Measurements from ENCODE around the gene CDK5RAP2.
"Not testable (repeated sequence)": the region's sequence is repeated elsewhere in the genome, so short reads cannot be mapped to it uniquely, and the experiment has no call there.

The CDK5RAP2 gene

DNA sequence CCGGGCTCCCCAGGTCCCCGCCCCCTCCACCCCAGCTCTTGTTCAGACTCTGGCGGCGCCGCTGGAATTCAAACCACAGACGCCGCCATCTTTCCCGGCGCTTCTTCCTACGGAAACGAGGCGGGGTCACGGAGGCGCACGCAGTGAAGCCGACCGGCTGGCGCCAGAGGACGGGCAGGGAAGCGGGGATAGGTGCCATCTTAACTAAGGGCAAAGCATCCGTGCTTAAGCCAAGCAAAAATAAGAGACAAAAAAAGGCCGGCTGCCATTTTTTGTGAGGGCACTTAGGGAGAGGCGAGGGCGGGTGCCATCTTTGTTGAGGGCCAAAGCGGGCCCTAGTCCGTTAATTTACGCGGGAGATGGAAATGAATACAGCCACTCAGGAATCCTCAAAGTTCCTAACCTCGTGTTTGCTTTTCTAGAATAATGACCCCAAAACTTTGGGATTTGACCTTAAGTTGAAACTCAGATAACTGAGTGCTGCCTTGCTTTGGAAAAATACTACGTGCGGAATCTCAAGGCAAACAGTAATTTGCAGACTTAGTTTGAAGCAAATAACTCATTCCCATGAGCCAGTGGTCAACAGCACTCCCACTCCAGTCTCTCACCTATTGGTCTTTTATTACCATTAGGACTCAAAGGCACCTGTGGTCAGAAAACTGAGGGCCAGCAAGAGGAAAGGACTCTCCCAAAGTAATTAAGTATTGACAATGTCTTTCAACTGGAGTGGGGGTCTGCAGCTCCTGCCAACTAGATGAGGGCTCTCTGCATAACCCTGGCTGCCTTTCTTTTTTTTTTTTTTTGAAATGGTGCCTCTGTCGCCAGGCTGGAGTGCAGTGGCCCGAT is at the start of gene CDK5RAP2:
CDK5RAP2 (minus strand) TSS at position 117 of the 846 bp plus-strand sequence. CDS start 189 bp downstream, outside the sequence.
- DNase-seq, result peak; percentile 97

DNA sequence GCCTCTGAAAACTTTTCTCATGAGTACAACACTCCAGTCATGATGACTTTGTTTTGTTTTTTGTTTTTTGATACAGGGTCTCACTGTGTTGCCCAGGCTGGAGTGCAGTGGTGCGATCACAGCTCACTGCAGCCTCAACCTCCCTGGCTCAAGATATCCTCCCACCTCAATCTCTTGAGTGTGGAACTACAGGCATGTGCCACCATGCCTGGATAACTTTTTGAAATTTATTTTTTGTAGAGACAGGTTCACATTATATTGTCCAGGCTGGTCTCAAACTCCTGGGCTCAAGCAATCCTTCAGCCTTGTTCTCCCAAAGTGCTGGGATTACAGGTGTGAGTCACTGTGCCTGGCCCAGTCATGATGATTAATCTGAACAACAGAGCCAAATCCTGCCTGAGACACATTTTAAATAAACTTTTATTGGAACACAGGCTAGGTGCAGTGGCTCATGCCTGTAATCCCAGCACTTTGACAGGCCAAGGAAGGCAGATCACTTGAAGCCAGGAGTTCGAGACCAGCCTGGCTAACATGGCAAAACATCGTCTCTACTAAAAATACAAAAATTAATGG is 49.0 kb upstream of the CDK5RAP2 start:
- DNase-seq, result not testable (repeated sequence)

DNA sequence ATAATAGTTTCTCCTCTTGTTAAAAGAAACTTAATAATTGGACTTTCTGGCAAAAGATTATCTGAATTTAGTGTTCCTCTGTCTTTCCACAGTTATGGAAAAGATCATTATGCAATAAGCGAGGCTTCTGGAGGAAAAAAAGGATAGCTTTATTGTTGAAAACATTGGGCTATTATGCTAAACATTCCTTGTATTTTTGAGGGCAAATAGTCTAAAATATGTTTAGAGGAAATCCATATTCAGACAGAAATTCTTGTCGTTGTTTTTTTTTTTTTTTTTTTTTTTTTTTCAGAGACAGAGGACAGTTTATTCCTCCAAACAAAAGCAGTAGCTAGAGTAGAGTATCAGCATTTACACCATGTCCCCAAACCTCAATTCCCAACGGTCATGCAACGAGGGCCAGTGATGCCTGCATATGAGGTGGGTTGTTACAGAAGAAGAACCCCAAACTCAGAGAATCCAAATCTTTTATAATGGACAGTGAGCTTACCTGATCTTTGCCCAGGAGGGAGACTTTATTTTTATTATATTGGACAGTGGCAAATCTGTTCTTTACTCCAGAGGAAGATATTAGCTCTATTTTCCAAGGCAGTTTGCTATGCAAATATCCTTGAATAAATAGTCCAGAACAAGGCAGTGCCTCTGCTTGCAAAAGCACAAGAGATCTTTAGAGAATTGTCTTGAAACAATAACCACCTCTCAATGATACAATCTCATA is 48.4 kb upstream of the CDK5RAP2 start:
- no peak for DNase-seq

DNA sequence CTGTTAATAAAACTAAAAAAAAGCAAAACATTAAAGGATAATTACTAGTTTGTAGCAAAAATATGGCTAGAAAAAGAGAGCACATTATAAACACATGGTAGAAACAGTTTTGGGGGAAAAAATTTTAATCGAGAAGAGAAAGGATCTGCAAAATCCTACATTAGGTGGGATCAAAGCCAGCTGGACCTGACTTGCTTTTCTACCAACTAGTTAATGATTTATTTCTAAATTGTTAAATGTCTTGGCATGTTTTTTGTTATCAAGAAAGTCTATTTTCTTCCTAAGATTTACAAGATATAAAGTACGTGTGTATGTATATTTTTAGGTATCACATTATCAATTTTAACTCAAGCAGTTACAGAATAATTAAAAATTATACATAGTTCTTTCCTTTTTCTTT is 47.1 kb upstream of the CDK5RAP2 start:
- no peak for DNase-seq

DNA sequence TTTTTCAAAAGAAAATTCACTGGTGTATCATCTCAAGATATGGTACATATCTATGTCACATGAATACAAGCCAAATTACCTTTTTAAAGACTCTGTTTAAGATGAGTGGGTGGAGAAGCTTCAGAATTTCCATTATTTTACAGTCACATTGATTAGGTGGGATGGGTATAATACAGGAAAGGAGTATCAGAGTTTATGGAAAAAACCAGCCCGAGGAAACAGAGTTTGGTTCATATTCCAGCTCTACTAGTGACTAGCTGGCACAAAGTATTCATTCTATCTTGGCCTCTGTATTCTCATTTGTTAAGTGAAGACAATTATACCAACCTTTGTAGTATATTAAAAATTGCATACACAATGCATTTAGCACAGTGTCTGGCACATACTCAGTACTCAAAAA is 46.5 kb upstream of the CDK5RAP2 start:
- no peak for DNase-seq

DNA sequence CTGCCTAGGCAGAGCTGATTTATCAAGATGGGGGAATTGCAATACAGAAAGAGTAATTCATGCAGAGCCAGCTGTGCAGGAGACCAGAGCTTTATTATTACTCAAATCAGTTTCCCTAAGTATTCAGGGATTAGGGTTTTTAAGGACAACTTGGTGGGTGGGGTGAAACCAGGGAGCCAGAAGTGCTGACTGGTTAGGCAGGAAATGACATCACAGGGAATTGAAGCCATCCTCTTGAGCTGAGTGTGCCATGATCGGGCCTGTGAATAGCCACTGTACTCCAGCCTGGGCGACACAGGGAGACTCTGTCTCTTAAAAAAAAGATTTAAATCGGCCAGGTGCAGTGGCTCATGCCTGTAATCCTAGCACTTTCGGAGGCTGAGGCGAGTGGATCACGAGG is 45.3 kb upstream of the CDK5RAP2 start:
- DNase-seq, result no peak

DNA sequence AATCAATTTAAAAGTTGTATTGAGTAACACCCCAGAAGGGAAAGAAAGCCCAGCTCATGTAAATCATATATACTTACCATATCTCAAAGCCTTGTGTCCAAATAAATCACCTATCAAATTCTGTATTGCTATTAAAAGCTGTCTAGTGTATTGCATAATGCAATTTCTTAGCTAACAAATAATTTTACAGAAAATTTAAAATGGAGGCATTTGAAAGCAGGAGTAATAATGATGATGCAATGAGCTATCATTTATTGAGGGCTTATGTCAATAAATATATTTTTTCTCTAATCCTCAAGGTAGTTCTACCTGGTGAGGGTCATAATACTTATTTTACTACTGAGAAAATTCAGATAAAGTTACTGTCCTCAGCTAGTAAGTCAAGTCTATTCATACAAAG is 42.8 kb upstream of the CDK5RAP2 start:
- DNase-seq, result no peak

DNA sequence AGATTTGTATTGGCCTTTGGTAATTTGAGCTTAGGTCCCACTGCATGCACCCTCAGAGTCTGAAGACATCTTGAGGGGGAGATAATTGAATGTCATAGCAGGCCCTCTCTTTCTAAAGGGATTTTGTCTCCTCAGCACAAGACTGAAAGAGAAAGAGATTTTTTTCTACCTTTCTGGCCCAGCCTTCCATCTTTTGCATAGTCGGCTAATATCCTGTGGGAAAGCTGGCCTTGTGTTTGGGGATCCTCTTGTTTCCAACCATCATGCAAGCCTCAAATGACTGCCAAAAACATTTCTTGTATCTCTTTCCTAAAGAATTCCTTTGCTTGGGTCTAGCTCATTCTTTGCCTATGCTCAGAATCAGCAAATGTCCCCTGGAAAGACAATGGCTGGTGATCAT is 42.0 kb upstream of the CDK5RAP2 start:
- DNase-seq, result no peak

DNA sequence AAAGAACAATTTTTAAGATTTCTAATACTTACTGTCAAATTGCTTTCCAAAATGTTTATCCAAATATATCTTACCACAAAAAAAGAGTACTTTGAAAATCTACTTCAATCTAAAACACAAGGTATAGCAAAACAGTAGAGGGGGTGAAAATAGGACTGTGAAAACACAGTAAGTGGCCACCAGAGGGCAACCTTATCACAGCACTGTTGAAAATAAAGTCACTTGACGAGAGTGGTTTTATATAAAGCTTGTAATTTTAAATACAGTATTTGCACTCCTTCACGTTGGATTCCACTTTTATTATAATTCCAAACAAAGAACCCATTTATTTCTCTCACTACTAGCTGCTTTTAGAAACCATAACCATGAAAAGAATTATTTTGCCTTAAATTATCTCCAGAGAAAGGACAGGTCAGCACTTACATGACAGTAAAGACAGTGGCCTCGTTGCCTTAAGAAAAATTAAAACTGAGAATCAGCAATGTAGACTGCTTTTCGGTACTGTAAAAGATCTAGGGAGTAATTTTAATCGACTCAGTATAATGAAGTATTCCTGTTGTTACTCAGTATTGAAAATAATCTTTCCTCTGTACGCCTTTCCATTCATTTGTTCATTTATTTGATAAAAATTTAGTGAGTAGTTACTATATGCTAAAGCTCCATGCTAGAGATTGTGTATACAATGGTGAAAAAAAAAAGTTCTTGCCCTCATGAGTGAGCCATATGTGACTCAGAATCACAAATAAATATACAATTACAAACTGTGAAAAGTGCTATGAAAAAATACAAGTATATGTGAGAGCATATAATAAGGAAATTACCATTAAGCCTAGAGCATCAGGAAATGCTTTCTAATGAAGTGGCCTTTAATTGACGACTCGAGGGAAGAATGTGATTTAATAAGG is 40.0 kb upstream of the CDK5RAP2 start:
- DNase-seq, result peak; percentile 48

DNA sequence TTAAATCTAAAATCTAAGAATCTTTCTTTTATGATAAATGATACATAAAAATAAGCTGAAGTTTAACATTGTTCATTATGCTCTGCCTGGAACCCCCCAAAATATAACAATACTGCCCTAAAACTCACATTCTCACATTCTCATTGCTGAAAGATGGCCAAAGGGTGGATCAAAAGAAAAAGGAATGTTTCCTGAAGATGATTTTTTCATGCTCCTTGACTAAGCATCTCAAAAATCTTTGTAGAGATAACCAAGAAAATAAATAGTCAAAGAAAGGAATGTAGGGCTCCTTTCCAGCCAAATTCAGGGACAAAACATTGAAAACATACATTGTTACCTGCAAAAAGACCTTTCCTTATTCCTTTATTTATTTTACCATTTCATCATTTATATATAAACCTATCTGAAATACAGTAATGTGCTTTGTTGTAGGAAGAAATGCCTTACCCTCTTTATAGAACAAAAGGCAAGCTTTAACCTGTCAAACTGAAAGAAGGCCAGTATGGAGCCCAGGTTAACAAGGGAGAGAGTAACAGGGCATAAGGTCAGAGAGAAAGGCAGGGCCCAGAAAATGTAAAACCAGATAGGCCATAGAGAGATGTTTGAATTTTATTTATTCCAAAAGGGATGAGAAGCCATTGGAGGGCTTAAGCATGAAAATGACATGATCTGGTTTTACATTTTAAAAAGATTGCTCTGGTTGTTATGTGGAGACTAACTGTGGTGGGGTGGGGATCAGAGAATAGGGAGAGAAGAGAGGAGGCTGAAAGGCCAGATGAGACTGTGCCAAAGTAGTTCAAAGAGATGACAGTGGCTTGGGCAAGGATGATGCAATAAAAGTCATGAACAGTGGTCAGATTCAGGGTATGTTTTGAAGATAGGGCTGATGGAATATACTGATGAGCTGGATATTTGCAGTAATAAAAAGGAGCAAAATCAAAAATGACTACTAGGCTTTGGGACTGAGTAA is 37.3 kb upstream of the CDK5RAP2 start:
- no peak for DNase-seq

DNA sequence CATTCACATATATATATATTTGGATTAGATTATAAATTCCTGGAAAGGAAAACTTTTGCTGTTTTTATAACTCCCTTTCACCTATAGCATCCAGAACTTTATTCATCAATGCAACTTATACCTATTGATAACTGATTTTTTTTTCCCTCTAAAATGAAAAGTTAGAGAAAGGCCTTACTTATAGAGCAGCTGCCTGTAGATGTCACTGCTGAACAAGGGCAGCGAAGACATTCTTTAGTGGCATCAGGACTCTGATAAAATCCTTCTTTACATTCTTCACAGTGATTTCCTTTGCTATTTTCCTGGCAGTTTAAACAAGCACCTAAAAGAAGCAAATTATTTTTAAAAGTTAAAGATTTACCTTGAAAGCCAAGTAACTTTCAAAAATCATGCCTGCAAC is 32.3 kb upstream of the CDK5RAP2 start:
- no peak for DNase-seq

DNA sequence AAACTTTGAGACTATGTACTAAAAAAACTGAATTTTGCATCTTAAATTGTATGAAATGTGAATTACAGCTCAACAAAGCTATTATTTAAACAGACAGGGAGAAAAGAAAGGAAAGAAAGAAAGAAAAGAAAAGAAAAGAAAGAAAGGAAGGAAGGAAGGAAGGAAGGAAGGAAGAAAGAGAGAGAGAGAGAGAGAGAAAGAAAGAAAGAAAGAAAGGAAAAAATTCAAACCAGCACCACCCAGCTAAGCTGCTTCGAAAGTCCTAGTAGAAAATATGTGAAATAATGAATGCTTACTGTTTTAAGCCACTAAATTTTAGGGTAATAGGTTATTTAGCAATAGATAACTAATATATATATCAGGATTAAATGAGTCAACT is 31.7 kb upstream of the CDK5RAP2 start:
- DNase-seq, result no peak

DNA sequence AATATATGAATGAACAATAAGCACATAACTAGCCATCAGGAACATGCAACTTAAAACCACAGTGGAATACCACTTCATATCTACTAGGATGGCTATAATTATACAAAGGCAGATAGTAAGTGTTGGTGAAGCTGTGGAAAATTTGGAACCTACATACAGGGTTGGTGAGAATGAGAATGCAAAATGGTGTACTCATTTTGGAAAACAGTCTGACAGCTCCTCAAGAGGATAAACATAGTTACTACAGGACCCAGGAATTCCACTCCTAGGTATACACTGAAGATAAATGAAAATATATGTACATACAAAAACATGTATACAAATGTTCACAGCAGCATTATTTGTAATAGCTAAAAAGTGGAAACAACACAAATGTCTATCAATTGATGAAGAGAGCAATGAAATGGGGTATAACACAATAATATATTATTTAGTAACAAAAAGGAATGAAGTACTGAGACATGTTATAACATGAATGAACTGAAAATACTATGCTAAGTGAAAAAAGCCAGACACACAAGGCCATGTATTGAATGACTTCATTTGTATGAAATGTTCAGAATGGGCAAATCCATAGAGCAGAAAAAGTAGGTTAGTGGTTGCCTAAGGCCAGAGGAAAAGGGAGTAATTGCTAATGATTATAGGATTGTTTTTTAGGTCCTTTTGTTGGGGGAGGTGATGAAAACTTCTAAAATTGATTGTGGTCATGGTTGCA is 31.2 kb upstream of the CDK5RAP2 start:
- no peak for DNase-seq

DNA sequence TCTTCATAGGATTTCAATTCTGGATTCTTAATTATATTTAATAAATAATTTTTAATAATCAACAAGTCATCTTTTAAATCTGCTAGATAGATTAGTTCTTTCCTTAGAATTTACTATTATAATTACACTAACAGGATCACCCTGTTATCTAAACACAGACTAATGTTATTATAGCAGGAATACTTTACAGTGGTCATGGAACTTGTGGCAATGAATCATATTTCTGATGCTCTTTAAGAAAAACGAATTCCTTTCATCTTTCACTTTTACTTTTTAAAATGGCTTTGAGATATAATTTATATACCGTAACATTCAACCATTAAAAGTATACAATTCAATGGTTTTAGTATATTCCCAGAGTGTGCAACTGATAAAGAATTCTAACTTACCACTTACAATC is 29.7 kb upstream of the CDK5RAP2 start:
- DNase-seq, result no peak

DNA sequence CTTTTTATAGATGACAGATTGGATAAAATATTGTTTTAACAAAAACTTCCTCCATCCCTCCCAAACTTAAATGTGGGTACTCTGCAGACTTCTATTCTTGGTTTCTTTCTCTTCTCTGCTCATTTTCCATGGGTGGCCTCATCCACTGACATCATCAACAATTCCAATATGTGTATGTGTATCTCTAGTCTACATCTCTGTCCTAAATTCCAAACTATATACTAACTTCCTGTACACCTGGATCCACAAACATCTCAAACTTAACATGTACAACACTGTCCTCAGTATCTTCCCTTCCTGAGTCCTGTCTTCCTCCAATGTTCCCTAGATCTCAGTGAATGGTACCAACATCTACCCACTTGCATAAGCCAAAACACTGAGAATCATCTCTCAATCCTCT is 28.5 kb upstream of the CDK5RAP2 start:
- no peak for DNase-seq

DNA sequence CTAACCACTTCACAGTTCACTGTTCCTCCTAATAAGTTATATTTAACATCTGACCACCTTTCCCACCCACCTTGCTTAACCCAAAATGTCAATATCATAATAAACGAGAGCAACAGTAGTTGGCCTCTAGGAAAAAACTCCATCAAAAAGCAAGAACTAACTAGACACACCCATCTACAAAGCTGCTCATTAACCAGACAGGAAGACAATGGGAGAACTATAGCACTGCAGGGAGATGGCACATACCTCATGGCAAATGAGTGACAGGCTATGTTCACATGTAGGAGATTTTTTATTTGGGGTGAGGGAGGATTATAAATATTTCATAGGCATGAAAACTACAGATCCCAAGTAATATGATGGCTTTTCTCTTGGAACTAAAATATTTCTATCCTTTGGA is 23.6 kb upstream of the CDK5RAP2 start:
- no peak for DNase-seq

DNA sequence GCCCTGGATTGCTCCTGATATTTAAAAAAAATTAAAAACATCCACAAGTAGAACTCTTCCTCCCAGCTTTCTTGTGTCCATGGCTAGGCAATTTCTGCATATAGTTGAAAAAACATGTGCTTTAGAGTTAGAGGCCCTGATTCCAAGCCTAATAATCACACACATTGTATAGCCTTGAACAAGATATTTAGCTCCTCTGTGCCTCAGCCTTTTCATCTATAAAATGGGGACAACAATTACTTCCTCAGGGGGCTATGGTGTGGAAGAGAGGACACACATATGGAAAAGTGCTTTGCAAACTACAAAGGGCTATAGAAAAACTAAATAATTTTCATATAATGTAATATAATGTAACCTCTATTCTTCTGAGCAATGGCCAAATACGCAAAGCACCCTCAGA is 23.0 kb upstream of the CDK5RAP2 start:
- no peak for DNase-seq

DNA sequence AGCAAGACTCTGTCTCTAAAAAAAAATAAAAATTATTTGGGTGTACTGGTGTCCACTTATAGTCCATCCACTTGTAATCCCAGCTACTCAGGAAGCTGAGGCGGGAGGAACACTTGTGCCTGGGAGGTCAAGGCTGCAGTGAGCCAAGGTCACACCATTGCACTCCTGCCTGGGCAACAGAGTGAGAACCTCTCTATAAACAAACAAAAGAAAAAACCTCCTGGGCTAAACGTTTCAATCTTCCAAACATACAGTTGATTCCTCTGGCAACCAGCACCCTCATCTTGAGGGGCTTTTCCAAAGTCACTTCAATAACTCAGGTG is 13.9 kb upstream of the CDK5RAP2 start:
- no peak for DNase-seq

DNA sequence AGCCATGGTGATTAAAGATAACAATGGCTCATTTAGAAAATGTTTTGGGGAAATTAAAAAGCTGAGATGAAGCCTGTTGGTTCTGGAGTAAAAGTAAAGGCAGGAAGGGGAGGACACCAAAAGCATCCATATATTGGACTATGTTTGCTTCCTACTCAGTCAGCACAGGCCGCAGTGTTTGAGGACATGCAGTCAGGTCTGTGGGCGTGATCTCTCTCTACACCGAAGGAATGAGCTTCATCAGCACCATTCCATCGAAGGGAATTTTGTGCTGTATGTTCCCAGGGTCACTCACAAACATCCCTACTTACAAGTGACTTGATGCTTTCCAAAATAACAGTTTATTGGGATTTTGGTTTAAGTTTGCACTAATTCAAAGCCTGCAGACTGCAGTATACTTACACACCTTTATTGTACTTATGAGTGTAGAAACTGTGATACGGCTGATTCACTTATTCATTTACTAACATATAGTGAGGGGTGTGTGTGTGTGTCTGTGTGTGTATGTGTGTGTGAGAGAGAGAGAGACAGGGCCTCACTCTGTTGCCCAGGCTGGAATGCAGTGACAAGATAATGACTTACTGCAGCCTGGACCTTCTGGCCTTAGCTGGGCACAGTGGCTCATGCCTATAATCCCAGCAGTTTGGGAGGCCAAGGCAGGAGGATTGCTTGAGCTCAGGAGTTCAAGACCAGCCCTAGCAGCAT is 13.4 kb upstream of the CDK5RAP2 start:
- DNase-seq, result no peak

DNA sequence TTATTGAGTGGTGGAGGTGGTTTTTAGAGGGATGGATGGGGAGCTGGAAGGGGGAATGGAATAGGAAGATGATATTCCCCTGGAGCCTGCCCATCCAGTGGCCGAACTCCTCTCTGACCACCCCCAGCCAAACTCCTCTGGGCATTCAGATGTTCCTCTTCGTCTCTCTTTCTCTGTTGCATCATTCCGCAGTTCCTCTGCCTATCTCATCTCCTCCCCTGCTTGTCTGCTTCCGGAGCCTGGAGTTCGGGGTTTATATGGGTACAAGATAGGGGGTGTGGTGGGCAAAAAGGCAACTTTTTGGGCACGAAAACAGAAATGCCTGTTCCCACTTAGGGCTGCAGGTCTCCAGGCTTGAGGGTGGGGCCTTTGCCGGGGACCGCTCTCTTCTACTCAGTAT is 12.2 kb upstream of the CDK5RAP2 start:
- no peak for DNase-seq

DNA sequence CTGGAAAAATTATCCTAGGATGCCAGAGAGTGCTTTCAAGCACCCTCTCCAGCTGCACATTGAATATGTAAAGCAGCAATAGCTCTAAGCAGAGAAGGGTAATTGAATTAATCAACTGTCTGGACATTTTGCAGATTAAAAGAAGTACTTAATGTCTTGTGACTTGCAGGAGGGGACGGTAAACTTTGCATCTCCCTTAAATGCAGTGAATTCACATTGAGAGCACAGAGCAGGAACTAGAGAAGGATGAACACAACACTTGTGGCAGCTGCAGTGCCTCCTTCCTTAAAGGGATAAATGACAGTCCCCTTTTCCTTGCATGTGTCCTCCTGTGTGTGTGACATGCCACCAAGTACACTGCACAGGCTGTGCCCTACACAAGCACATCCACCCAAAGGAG is 7.4 kb upstream of the CDK5RAP2 start:
- no peak for DNase-seq

All from right hindlimb (tissue), 1 donor.